ENCODE measurements around the gene LITAFD. TPM values are rescaled to one million over a fixed set of nuclear protein-coding genes. Genes with fewer than 3 reads are reported as not detected.

The LITAFD gene
- total and polyA plus RNA-seq, 10 of the 15 experiments (the other 5 are each of a cell fraction or from before 2014, with no cell fraction given), result not detected

DNA sequence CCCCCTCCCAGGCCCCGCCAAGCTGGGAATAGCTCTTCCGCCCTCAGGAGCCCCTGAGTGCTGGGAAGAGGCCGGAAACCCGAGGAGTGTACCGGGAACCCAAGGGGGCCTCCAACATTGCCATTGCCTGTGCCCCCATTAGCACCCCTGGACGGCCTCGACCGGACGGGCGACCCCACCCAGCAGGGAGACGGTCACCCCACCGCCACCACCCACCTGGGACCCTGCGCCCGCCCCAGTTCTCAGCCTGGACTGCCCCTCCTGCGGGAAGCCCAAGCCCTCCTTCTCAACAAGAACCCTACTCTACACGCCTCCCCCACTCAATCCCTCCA lies 15.3 kb upstream of the LITAFD start:
- no peak for TF ChIP-seq USF1 (IDR thresholded peaks at IDR 0.05; ENCODE audit: borderline replicate concordance, extremely low read length, insufficient read depth, low read depth, low read length)
- TF ChIP-seq POU2F2 (IDR thresholded peaks at IDR 0.05; ENCODE audit: borderline replicate concordance, low read depth, low read length), result no peak
- TF ChIP-seq, protein P1, sequence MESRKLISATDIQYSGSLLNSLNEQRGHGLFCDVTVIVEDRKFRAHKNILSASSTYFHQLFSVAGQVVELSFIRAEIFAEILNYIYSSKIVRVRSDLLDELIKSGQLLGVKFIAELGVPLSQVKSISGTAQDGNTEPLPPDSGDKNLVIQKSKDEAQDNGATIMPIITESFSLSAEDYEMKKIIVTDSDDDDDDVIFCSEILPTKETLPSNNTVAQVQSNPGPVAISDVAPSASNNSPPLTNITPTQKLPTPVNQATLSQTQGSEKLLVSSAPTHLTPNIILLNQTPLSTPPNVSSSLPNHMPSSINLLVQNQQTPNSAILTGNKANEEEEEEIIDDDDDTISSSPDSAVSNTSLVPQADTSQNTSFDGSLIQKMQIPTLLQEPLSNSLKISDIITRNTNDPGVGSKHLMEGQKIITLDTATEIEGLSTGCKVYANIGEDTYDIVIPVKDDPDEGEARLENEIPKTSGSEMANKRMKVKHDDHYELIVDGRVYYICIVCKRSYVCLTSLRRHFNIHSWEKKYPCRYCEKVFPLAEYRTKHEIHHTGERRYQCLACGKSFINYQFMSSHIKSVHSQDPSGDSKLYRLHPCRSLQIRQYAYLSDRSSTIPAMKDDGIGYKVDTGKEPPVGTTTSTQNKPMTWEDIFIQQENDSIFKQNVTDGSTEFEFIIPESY (IDR thresholded peaks at IDR 0.05), result no peak
- peaks cover 3 to 13% of the 10 kb centered on the region in 2 experiments; a peak in 2 of 4 replicates for H3K36me3 ChIP-seq (ENCODE audit: control insufficient read depth in 2 of 2, insufficient read depth in 2 of 2, low read length in 1 of 2)
- peaks cover 29% of the 10 kb centered on the region for H3K4me1 ChIP-seq (ENCODE audit: control insufficient read depth, insufficient read depth, low read length)
- H3K4me3 ChIP-seq, result peak overlapping the region; percentile 95
- in situ Hi-C loops (cut with MboI), result no loop called here
- 59% methylated on average over 13 of the region's 16 CpGs for WGBS (ENCODE audit: insufficient coverage, insufficient replicate concordance, low lambda C conversion rate, missing lambda C conversion rate)
- H3K79me2 ChIP-seq (ENCODE audit: control insufficient read depth, insufficient read depth, low read length), result peaks cover 62% of the 10 kb centered on the region
- H3K9ac ChIP-seq (ENCODE audit: control insufficient read depth, insufficient read depth, low read length), result peak overlapping the region; percentile 95
- CTCF ChIA-PET, result interaction anchor here (3.1 kb wide), 1 partner anchor 13 kb away, joined by 30 read pairs; no protein-coding TSS in a partner anchor
- peak overlapping the region; percentile 94 for H3K4me2 ChIP-seq (ENCODE audit: control insufficient read depth, insufficient read depth)
- intact Hi-C loops (cut with micrococcal nuclease; ENCODE audit: unreplicated experiment), result no loop called here
- POLR2A ChIA-PET, result interaction anchor here (0.7 to 1.3 kb wide), 2 partner anchors 11 to 70 kb away, joined by 4 to 5 read pairs; partner anchors contain the start of gene TMEM186
- SMC1A ChIA-PET (ENCODE audit: uncharacterized antibody, unreplicated experiment), result no interaction called here
- peak overlapping the region; percentile 90; the same call in 1 of the 2 replicates for H3K27ac ChIP-seq (ENCODE audit: control insufficient read depth, insufficient read depth)
- H3K9me3 ChIP-seq (replicated peaks; ENCODE audit: control insufficient read depth, insufficient read depth, low read length), result no peaks in the 10 kb centered on the region; the same call in 2 of the 3 replicates
- no peak for DNase-seq (ENCODE audit: low read depth, low spot score)
- H2AFZ ChIP-seq (ENCODE audit: control insufficient read depth, low read depth, low read length), result no peak overlapping the region
- peaks cover 3% of the 10 kb centered on the region; the same call in 1 of the 2 replicates for H4K20me1 ChIP-seq (ENCODE audit: control insufficient read depth, insufficient read depth)
- FAIRE-seq, result no peak
- ATAC-seq, result no peak
- RAD21 ChIA-PET (ENCODE audit: unreplicated experiment), result interaction anchor here (0.5 to 3.1 kb wide), 2 partner anchors 25 to 1957 kb away, joined by 3 to 26 read pairs; no protein-coding TSS in a partner anchor
- BruUV-seq (replicated peaks), result no TSS peak
- H3K27me3 ChIP-seq (replicated peaks in 1 of 2; ENCODE audit: control insufficient read depth in 2 of 2, insufficient read depth in 2 of 2, low read length in 1 of 2), result no peaks in the 10 kb centered on the region
